DMS153 treated with DMSO at 0.1 percent for 48 hours (cell line): ENCODE results near the gene NFATC2IP.
"Not testable (repeated sequence)": the region's sequence is repeated elsewhere in the genome, so short reads cannot be mapped to it uniquely, and the experiment has no call there.

Experiments used
- DNase-seq: peaks from one replicate; lab custom pipeline; 2025; ENCODE audit not compliant: unreplicated experiment; lab: John Stamatoyannopoulos, UW

The NFATC2IP gene

GRCh38 chr16:28925386-28926228, 25.1 kb upstream of the NFATC2IP start:
- DNase-seq, result peak; percentile 76

GRCh38 chr16:28926284-28926683, 24.5 kb upstream of the NFATC2IP start:
- not testable (repeated sequence) for DNase-seq

GRCh38 chr16:28927815-28928214, 22.9 kb upstream of the NFATC2IP start:
- DNase-seq, result no peak

GRCh38 chr16:28930203-28930602, 20.5 kb upstream of the NFATC2IP start:
- DNase-seq, result no peak

- peak; percentile 9 for DNase-seq
Observed at GRCh38 chr16:28930652-28931051, 20.1 kb upstream of the NFATC2IP start.

- DNase-seq, result no peak
Observed at GRCh38 chr16:28931801-28932225, 18.9 kb upstream of the NFATC2IP start, which contains the start of gene CD19. TSS of gene CD19 (plus strand) at chr16:28931971. CDS start at chr16:28932001, 30 bp downstream.

- DNase-seq, result no peak
Observed at GRCh38 chr16:28932339-28933141, 18.2 kb upstream of the NFATC2IP start.

GRCh38 chr16:28933171-28933570, 17.6 kb upstream of the NFATC2IP start:
- DNase-seq, result no peak

GRCh38 chr16:28935346-28935745, 15.4 kb upstream of the NFATC2IP start:
- no peak for DNase-seq

GRCh38 chr16:28935924-28936783, 14.6 kb upstream of the NFATC2IP start:
- DNase-seq, result peak; percentile 51

- DNase-seq, result no peak
Observed at GRCh38 chr16:28936784-28937155, 14.0 kb upstream of the NFATC2IP start.

- no peak for DNase-seq
Observed at GRCh38 chr16:28937222-28937876, 13.4 kb upstream of the NFATC2IP start.

- DNase-seq, result no peak
Observed at GRCh38 chr16:28938721-28939120, 12.0 kb upstream of the NFATC2IP start.

- DNase-seq, result not testable (repeated sequence)
Observed at GRCh38 chr16:28939825-28940224, 10.9 kb upstream of the NFATC2IP start.

- no peak for DNase-seq
Observed at GRCh38 chr16:28943281-28943680, 7.5 kb upstream of the NFATC2IP start.

GRCh38 chr16:28946681-28947080, 4.1 kb upstream of the NFATC2IP start:
- DNase-seq, result no peak

- no peak for DNase-seq
Observed at GRCh38 chr16:28951410-28951943, 740 bp downstream of the NFATC2IP start.

GRCh38 chr16:28958216-28958615, 7.5 kb downstream of the NFATC2IP start:
- DNase-seq, result no peak

GRCh38 chr16:28958836-28959235, 8.1 kb downstream of the NFATC2IP start:
- no peak for DNase-seq

GRCh38 chr16:28964072-28964471, 13.3 kb downstream of the NFATC2IP start:
- DNase-seq, result no peak
